HG03571 (cell line): Measurements from ENCODE around the gene IP6K3.

ENCODE experiments used
- ATAC-seq: cut with Tn5 transposase; IDR thresholded peaks from one replicate; pipeline ENCODE4 v1.9.1; 2021; ENCODE audit not compliant: unreplicated experiment

The IP6K3 gene

GRCh38 chr6:33778444-33779121 is 31.9 kb upstream of the IP6K3 start:
- no peak for ATAC-seq

GRCh38 chr6:33777398-33778388 is 31.0 kb upstream of the IP6K3 start:
- ATAC-seq: no peak

GRCh38 chr6:33776764-33777163 is 30.1 kb upstream of the IP6K3 start:
- no peak for ATAC-seq

GRCh38 chr6:33776186-33776585 is 29.5 kb upstream of the IP6K3 start:
- ATAC-seq: no peak

GRCh38 chr6:33774774-33775173 is 28.1 kb upstream of the IP6K3 start:
- ATAC-seq: no peak

GRCh38 chr6:33772902-33773472 is 26.3 kb upstream of the IP6K3 start:
- ATAC-seq: no peak

- no peak for ATAC-seq
Measured at GRCh38 chr6:33772082-33772830, 25.6 kb upstream of the IP6K3 start.

GRCh38 chr6:33771146-33772081 is 24.7 kb upstream of the IP6K3 start:
- ATAC-seq: no peak

GRCh38 chr6:33770833-33771145 is 24.1 kb upstream of the IP6K3 start:
- no peak for ATAC-seq

GRCh38 chr6:33770124-33770832 is 23.6 kb upstream of the IP6K3 start:
- no peak for ATAC-seq

GRCh38 chr6:33769248-33769821 is 22.6 kb upstream of the IP6K3 start:
- ATAC-seq: no peak

- no peak for ATAC-seq
Measured at GRCh38 chr6:33768644-33769120, 22.0 kb upstream of the IP6K3 start.

GRCh38 chr6:33766921-33767907 is 20.5 kb upstream of the IP6K3 start:
- no peak for ATAC-seq

GRCh38 chr6:33765368-33765767 is 18.7 kb upstream of the IP6K3 start:
- no peak for ATAC-seq

GRCh38 chr6:33764036-33764435 is 17.3 kb upstream of the IP6K3 start:
- ATAC-seq: no peak

GRCh38 chr6:33763483-33763882 is 16.8 kb upstream of the IP6K3 start:
- no peak for ATAC-seq

- ATAC-seq: no peak
Measured at GRCh38 chr6:33762713-33763112, 16.0 kb upstream of the IP6K3 start.
